DND-41 (cell line): ENCODE measurements around the gene TIGD7.

Experiments
- CTCF ChIP-seq: IDR thresholded peaks from 2 replicates; pipeline ENCODE4 v1.5.1; 2012; ENCODE audit warnings: borderline replicate concordance, low read length, moderate library complexity, mild to moderate bottlenecking; ENCODE audit not compliant: poor library complexity, severe bottlenecking; ENCODE audit errors: extremely low read depth
- EZH2 ChIP-seq: IDR thresholded peaks from 3 replicates; pipeline ENCODE4 v1.6.1; 2012; ENCODE audit warnings: borderline replicate concordance, low read depth, mild to moderate bottlenecking, moderate library complexity, low read length, inconsistent platforms; ENCODE audit not compliant: severe bottlenecking

DNA sequence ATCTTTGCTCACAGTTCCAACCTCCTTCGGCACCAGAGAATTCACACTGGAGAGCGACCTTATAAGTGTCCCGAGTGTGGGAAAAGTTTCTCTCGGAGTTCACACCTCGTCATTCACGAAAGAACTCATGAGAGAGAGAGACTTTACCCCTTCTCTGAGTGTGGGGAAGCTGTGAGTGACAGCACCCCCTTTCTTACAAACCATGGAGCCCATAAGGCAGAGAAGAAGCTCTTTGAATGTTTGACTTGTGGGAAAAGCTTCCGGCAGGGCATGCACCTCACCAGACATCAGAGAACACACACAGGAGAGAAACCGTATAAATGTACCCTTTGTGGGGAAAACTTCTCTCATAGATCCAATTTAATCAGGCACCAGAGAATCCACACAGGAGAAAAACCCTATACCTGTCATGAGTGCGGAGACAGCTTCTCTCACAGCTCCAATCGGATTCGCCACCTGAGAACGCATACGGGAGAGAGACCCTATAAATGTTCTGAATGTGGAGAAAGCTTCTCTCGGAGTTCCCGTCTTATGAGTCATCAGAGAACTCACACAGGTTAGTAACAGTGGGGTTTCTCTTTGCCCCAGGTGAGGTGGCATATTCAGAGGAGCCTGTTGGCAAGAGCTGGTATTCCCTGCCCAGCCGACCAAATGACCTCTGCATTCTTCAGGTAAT, 15.1 kb downstream of the TIGD7 start:
- no peak for TF ChIP-seq CTCF
- TF ChIP-seq EZH2: no peak
